Measurements from ENCODE around the gene RHBDF2. TPM values are rescaled to one million over a fixed set of nuclear protein-coding genes. Genes with fewer than 3 reads are reported as not detected.
A peak's percentile ranks its signal among the peaks of the same experiment; 100 is the strongest.

RHBDF2 gene
- total RNA-seq, 1 experiment from 2014 or later: 19.7 TPM

GRCh38 chr17:76477576-76477975, 23.6 kb downstream of the RHBDF2 start:
- H3K27ac ChIP-seq (ENCODE audit: insufficient read length, low read depth, low read length): no peak overlapping the region
- no peaks in the 10 kb centered on the region for H3K9me3 ChIP-seq (ENCODE audit: control insufficient read depth, low read depth, low read length)
- H2BK12ac ChIP-seq (ENCODE audit: insufficient read length, low read depth, low read length): no peak overlapping the region
- H3K9ac ChIP-seq (ENCODE audit: extremely low read depth, insufficient read length, low read length): no peak overlapping the region
- H3K27ac Mint-ChIP-seq: peak overlapping the region in 1 of 3 experiments; percentile 55; a peak in 1 of 7 replicates
- no peak overlapping the region for H3K18ac ChIP-seq (ENCODE audit: insufficient read length, low read depth, low read length)
- no CpG with 5 or more reads among the region's 15 CpGs for WGBS (ENCODE audit: extremely low coverage, insufficient read length, low lambda C conversion rate)
- H2AK5ac ChIP-seq (ENCODE audit: insufficient read length, low read length): no peak overlapping the region
- H3K36me3 Mint-ChIP-seq (ENCODE audit: insufficient read depth in 1 of 3, low read depth in 3 of 3): peaks cover 1 to 17% (median 3%) of the 10 kb centered on the region in 3 experiments; a peak in 5 of 7 replicates
- H4K91ac ChIP-seq (ENCODE audit: insufficient read length, low read depth, low read length): no peak overlapping the region
- H4K8ac ChIP-seq (replicated peaks; ENCODE audit: insufficient read length, low read depth, low read length): no peak overlapping the region
- no peaks in the 10 kb centered on the region for H3K79me1 ChIP-seq (ENCODE audit: insufficient read depth, low read depth, low read length, poor library complexity, severe bottlenecking)
- H3K4me3 Mint-ChIP-seq: no peak overlapping the region
- no peak overlapping the region for H3T11ph ChIP-seq (ENCODE audit: low read length)
- no peak overlapping the region for H2BK5ac ChIP-seq (ENCODE audit: insufficient read length, low read length)
- no peak overlapping the region for H3K14ac ChIP-seq (ENCODE audit: insufficient read depth, low read length)
- H3K23me2 ChIP-seq (ENCODE audit: insufficient read length, low read depth, low read length, poor library complexity, severe bottlenecking): no peaks in the 10 kb centered on the region
- no peaks in the 10 kb centered on the region for H3K27me3 Mint-ChIP-seq (ENCODE audit: low read depth)
- H3K79me2 ChIP-seq (ENCODE audit: insufficient read depth, low read length): no peaks in the 10 kb centered on the region
- H3K4me2 ChIP-seq (ENCODE audit: insufficient read depth, insufficient read length, low read length): no peak overlapping the region
- no peak overlapping the region for H2AFZ ChIP-seq (ENCODE audit: low read length)
- H4K5ac ChIP-seq (ENCODE audit: insufficient read length, low read depth, low read length): no peak overlapping the region
- H3K9me3 Mint-ChIP-seq: no peaks in the 10 kb centered on the region; a peak in 1 of 5 replicates
- no peak for DNase-seq
- no peak overlapping the region for H2BK120ac ChIP-seq (ENCODE audit: low read depth, low read length, poor library complexity, severe bottlenecking)
- no peaks in the 10 kb centered on the region for H3K27me3 ChIP-seq (ENCODE audit: insufficient read depth, low read length)
- H3K4me1 Mint-ChIP-seq: no peaks in the 10 kb centered on the region
- no peaks in the 10 kb centered on the region for H3K4me1 ChIP-seq (ENCODE audit: insufficient read depth, low read length)
- H3K4ac ChIP-seq (ENCODE audit: low read depth, low read length): no peak overlapping the region
- H3K23ac ChIP-seq (ENCODE audit: insufficient read length, low read depth, low read length): no peak overlapping the region
- H2BK20ac ChIP-seq (ENCODE audit: low read depth, low read length, poor library complexity, severe bottlenecking): no peak overlapping the region
- no peak overlapping the region for H2BK15ac ChIP-seq (ENCODE audit: low read depth, low read length)
- no peak overlapping the region for H3K56ac ChIP-seq (ENCODE audit: insufficient read length, low read depth, low read length)
- H4K20me1 ChIP-seq (ENCODE audit: control insufficient read depth, insufficient read depth, insufficient read length): no peaks in the 10 kb centered on the region
- TF ChIP-seq CTCF (conservative IDR thresholded peaks at IDR 0.05): no peak

Measured in H9 (cell line).